Panc1 (cell line): ENCODE measurements around the gene DIPK1B. TPM values are rescaled to one million over a fixed set of nuclear protein-coding genes. Genes with fewer than 3 reads are reported as not detected.
A peak's percentile ranks its signal among the peaks of the same experiment; 100 is the strongest.

Experiments used
- ATAC-seq: fragments of 200-7000 bp; cut with Tn5 transposase; 2 replicates; pipeline ENCODE4 v1.9.1; 2020; ENCODE audit warnings: mild to moderate bottlenecking, moderate library complexity
- BruUV-seq: library from RNA; stranded (reverse); fragments of 400-500 nt; replicated peaks from 2 replicates; lab custom pipeline; 2021; lab: Mats Ljungman, UMichigan
- CTCF ChIA-PET: fragments of 300-600 bp; sonication (Branson Sonifier 250); formaldehyde crosslinking; loops from one replicate; lab custom pipeline; 2022; ENCODE audit warnings: antibody characterized with exemption; lab: Charles Lee
- POLR2A ChIA-PET: fragments of 300-600 bp; sonication (Branson Sonifier 250); formaldehyde crosslinking; loops from one replicate; lab custom pipeline; 2022; ENCODE audit warnings: antibody characterized with exemption; lab: Charles Lee
- DNase-seq: peaks from one replicate; pipeline ENCODE4 v3.0.0-alpha.2; 2010; ENCODE audit warnings: low read depth, low spot score
- H3K27ac ChIP-seq: 2 replicates; pipeline ENCODE4 v1.5.1; 2011; ENCODE audit warnings: mild to moderate bottlenecking, low read length, inconsistent platforms
- H3K27me3 ChIP-seq: fragments of 200-500 bp; sonication (Bioruptor generic); 2 replicates; pipeline ENCODE4 v1.6.0; 2014; ENCODE audit warnings: low read length, inconsistent platforms; ENCODE audit not compliant: control insufficient read depth, insufficient read depth
- H3K36me3 ChIP-seq: fragments of 200-500 bp; sonication (Bioruptor generic); 2 replicates; pipeline ENCODE4 v1.5.1; 2014; ENCODE audit warnings: inconsistent platforms, mild to moderate bottlenecking, low read length, moderate library complexity; ENCODE audit not compliant: control insufficient read depth, insufficient read depth
- H3K4me1 ChIP-seq: 2 replicates; pipeline ENCODE4 v1.5.1; 2011; ENCODE audit warnings: inconsistent platforms, mild to moderate bottlenecking, low read length, moderate library complexity; ENCODE audit not compliant: control insufficient read depth, insufficient read depth
- H3K4me3 ChIP-seq, 2 experiments: 2 replicates each; pipeline ENCODE4 v1.5.1; 2011 to 2012; ENCODE audit warnings: low read depth in 2 of 2, low read length in 2 of 2, mild to moderate bottlenecking in 2 of 2, inconsistent platforms in 1 of 2, moderate library complexity in 1 of 2
- H3K9me3 ChIP-seq: fragments of 200-500 bp; sonication (Bioruptor generic); 2 replicates; pipeline ENCODE4 v1.5.1; 2014; ENCODE audit warnings: low read depth, mild to moderate bottlenecking, inconsistent platforms, low read length, moderate library complexity; ENCODE audit not compliant: control insufficient read depth, insufficient read depth
- POLR2AphosphoS5 ChIP-seq: IDR thresholded peaks from 2 replicates; pipeline ENCODE4 v1.6.1; 2012; ENCODE audit warnings: mild to moderate bottlenecking, low read depth, low read length, moderate library complexity
- SIN3A ChIP-seq: IDR thresholded peaks from 2 replicates; pipeline ENCODE4 v1.6.1; 2012; ENCODE audit warnings: low read depth, mild to moderate bottlenecking, low read length, moderate library complexity, borderline replicate concordance; ENCODE audit not compliant: insufficient read depth
- TCF7L2 ChIP-seq: IDR thresholded peaks from 2 replicates; pipeline ENCODE4 v1.6.1; 2011; ENCODE audit warnings: mild to moderate bottlenecking, low read depth, low read length, inconsistent platforms
- in situ Hi-C: cut with HindIII; loops from 2 replicates; pipeline ENCODE4 v1.10.0; 2016; ENCODE audit warnings: low sequenced_read_pairs, low pct_unique_long_range_greater_than_20kb
- intact Hi-C: fragments of 100-400 bp; cut with micrococcal nuclease; formaldehyde crosslinking; loops from one replicate; pipeline ENCODE4 v1.10.0; 2022; ENCODE audit not compliant: unreplicated experiment
- total RNA-seq: library from RNA; stranded (reverse); gene quantifications from one replicate; pipeline ENCODE4 v1.2.1, GENCODE V29; 2021; ENCODE audit not compliant: unreplicated experiment
- TF ChIP-seq, protein P1 (sequence below): fragments of 450-650 bp; IDR thresholded peaks from 2 replicates; pipeline ENCODE4 v1.5.1; 2017; ENCODE audit warnings: mild to moderate bottlenecking
- TF ChIP-seq, protein P2 (sequence below), 2 experiments: IDR thresholded peaks; 2 replicates each; pipeline ENCODE4 v1.6.1; 2011 to 2012; ENCODE audit warnings: low read depth in 2 of 2, control low read depth in 1 of 2, low read length in 1 of 2, mild to moderate bottlenecking in 1 of 2, moderate library complexity in 1 of 2; ENCODE audit not compliant: insufficient read depth in 1 of 2

DIPK1B gene
- total RNA-seq, 1 experiment from 2014 or later: 10.6 TPM

GRCh38 chr9:136719195-136719880, 7.0 kb downstream of the DIPK1B start:
- intact Hi-C loops: no loop called here
- H3K4me1 ChIP-seq: peaks cover 25% of the 10 kb centered on the region
- no peak for TF ChIP-seq SIN3A
- TF ChIP-seq, protein P1, sequence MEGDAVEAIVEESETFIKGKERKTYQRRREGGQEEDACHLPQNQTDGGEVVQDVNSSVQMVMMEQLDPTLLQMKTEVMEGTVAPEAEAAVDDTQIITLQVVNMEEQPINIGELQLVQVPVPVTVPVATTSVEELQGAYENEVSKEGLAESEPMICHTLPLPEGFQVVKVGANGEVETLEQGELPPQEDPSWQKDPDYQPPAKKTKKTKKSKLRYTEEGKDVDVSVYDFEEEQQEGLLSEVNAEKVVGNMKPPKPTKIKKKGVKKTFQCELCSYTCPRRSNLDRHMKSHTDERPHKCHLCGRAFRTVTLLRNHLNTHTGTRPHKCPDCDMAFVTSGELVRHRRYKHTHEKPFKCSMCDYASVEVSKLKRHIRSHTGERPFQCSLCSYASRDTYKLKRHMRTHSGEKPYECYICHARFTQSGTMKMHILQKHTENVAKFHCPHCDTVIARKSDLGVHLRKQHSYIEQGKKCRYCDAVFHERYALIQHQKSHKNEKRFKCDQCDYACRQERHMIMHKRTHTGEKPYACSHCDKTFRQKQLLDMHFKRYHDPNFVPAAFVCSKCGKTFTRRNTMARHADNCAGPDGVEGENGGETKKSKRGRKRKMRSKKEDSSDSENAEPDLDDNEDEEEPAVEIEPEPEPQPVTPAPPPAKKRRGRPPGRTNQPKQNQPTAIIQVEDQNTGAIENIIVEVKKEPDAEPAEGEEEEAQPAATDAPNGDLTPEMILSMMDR: no peak
- TF ChIP-seq POLR2AphosphoS5: no peak
- TF ChIP-seq TCF7L2: no peak
- TF ChIP-seq, protein P2, sequence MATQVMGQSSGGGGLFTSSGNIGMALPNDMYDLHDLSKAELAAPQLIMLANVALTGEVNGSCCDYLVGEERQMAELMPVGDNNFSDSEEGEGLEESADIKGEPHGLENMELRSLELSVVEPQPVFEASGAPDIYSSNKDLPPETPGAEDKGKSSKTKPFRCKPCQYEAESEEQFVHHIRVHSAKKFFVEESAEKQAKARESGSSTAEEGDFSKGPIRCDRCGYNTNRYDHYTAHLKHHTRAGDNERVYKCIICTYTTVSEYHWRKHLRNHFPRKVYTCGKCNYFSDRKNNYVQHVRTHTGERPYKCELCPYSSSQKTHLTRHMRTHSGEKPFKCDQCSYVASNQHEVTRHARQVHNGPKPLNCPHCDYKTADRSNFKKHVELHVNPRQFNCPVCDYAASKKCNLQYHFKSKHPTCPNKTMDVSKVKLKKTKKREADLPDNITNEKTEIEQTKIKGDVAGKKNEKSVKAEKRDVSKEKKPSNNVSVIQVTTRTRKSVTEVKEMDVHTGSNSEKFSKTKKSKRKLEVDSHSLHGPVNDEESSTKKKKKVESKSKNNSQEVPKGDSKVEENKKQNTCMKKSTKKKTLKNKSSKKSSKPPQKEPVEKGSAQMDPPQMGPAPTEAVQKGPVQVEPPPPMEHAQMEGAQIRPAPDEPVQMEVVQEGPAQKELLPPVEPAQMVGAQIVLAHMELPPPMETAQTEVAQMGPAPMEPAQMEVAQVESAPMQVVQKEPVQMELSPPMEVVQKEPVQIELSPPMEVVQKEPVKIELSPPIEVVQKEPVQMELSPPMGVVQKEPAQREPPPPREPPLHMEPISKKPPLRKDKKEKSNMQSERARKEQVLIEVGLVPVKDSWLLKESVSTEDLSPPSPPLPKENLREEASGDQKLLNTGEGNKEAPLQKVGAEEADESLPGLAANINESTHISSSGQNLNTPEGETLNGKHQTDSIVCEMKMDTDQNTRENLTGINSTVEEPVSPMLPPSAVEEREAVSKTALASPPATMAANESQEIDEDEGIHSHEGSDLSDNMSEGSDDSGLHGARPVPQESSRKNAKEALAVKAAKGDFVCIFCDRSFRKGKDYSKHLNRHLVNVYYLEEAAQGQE (IDR thresholded peaks at IDR 0.05; ENCODE audit: insufficient read depth in 1 of 2, low read depth in 2 of 2, low read length in 1 of 2): no peak

GRCh38 chr9:136720251-136720897, 8.0 kb downstream of the DIPK1B start:
- TF ChIP-seq, protein P1: no peak
- TF ChIP-seq POLR2AphosphoS5: no peak
- TF ChIP-seq SIN3A: no peak
- TF ChIP-seq, protein P2 (IDR thresholded peaks at IDR 0.05; ENCODE audit: insufficient read depth in 1 of 2, low read depth in 2 of 2, low read length in 1 of 2): no peak
- TF ChIP-seq TCF7L2: no peak
- Histone ChIP-seq H3K4me3 (no peak overlapping the region), H3K27me3 (no peaks in the 10 kb centered on the region), H3K27ac (no peak overlapping the region), H3K4me1 (peaks cover 29% of the 10 kb centered on the region), H3K9me3 (no peaks in the 10 kb centered on the region), H3K36me3 (peaks cover 2% of the 10 kb centered on the region; the same call in 1 of the 2 replicates)
- CTCF ChIA-PET: interaction anchor here (0.7 kb wide), 1 partner anchor 37 kb away, joined by 6 read pairs; no protein-coding TSS in a partner anchor
- in situ Hi-C loops: no loop called here
- POLR2A ChIA-PET: interaction anchor here (0.7 to 1.1 kb wide), 2 partner anchors 47 to 49 kb away, joined by 3 read pairs; no protein-coding TSS in a partner anchor
- intact Hi-C loops: no loop called here
- BruUV-seq: no TSS peak
- ATAC-seq (peak; percentile 10; the same call in 1 of the 2 replicates), DNase-seq (no peak)

More at GRCh38 chr9:136719195-136719880, 7.0 kb downstream of the DIPK1B start:
- ChIA-PET CTCF (no interaction called here), POLR2A (interaction anchor here (0.6 to 1.1 kb wide), 2 partner anchors 46 to 356 kb away, joined by 3 read pairs; no protein-coding TSS in a partner anchor)
- DNase-seq (no peak), ATAC-seq (peak; percentile 22)
- Histone ChIP-seq H3K27me3 (no peaks in the 10 kb centered on the region), H3K9me3 (no peaks in the 10 kb centered on the region), H3K36me3 (no peaks in the 10 kb centered on the region; the same call in 1 of the 2 replicates), H3K4me3 (no peak overlapping the region), H3K27ac (no peak overlapping the region)
- no TSS peak for BruUV-seq
- in situ Hi-C loops: no loop called here
